GM12874 (cell line): ENCODE measurements around the gene B3GALNT2.

Experiments
- CTCF ChIP-seq: IDR thresholded peaks from 2 replicates; pipeline ENCODE4 v1.5.1; 2011; ENCODE audit warnings: low read depth, mild to moderate bottlenecking, control low read depth, low read length, moderate library complexity; ENCODE audit not compliant: insufficient read depth

The B3GALNT2 gene

DNA sequence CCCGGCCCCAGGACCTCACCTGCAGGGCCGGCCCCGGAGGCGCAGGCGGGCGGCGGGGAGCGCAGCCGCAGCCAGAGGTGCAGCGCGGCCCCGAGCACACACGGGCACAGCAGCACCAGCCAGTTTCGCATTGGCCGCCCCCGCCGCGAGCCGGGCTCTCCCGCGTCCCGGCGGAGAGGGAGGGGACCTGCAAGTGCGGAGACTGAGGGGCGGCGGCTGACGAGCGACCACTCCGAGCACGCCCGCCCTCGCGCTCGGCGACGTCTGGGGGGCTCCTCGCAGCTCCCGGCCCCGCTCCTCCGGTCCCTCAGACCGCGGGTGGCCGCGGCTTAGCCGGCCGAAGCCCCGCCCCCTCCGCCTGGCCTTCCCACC, at the start of gene B3GALNT2:
TSS of gene B3GALNT2 (minus strand) at position 331 of the 372 bp plus-strand sequence. CDS start at position 131, 200 bp downstream.
- no peak for TF ChIP-seq CTCF

- TF ChIP-seq CTCF = no peak
Measured at GRCh38 chr1:235553112-235553551, 48.9 kb upstream of the B3GALNT2 start.

DNA sequence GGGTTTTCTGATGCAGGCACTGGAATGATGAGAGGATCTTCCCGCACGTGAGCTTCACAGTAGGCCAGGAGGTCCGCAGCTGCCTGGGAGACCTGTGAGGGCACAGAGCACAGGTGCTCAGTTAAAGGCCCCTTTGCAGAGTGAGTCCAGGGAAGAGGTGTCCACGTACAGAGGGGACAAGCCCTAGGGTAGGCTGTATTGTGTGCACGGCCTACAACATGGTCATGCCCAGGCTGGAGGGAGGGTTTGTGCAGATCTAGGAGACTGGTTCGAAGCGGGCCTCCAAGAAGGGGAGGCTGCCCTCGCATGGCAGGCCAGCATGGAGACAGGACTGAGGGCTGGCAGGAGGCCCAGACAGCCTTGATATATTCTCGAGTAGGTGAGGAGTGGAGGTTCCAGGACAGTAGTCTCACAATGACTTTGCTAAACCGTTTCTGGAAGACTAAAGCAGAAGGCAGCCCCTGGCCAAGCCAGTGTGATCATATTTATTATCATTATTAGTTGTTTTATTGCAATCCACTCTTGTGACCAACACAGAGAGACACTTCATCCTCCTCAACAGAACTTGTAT, 48.0 kb upstream of the B3GALNT2 start:
- TF ChIP-seq CTCF = no peak

GRCh38 chr1:235549351-235550139, 45.3 kb upstream of the B3GALNT2 start:
- no peak for TF ChIP-seq CTCF

- no peak for TF ChIP-seq CTCF
Measured at GRCh38 chr1:235545292-235545930, 41.2 kb upstream of the B3GALNT2 start.

GRCh38 chr1:235533476-235534168, 29.4 kb upstream of the B3GALNT2 start:
- TF ChIP-seq CTCF = no peak

DNA sequence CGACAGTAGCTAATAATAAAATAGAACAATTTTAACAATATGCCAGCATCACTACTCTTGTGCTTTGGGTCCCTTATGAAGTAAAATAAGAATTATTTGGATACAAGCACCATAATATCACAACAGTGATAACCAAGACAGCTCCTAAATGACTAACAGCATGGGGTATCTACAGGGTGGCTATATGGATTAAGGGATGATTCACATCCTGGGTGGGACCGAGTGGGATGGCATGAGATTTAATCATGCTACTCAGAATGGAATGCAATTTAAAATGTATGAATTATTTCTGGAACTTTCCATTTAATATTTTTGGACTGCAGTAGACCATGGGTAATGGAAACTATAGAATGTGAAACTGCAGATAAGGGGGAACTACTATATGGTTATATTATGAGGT, 28.1 kb upstream of the B3GALNT2 start:
- no peak for TF ChIP-seq CTCF
